ENCODE data around the gene PEBP1.

DNA sequence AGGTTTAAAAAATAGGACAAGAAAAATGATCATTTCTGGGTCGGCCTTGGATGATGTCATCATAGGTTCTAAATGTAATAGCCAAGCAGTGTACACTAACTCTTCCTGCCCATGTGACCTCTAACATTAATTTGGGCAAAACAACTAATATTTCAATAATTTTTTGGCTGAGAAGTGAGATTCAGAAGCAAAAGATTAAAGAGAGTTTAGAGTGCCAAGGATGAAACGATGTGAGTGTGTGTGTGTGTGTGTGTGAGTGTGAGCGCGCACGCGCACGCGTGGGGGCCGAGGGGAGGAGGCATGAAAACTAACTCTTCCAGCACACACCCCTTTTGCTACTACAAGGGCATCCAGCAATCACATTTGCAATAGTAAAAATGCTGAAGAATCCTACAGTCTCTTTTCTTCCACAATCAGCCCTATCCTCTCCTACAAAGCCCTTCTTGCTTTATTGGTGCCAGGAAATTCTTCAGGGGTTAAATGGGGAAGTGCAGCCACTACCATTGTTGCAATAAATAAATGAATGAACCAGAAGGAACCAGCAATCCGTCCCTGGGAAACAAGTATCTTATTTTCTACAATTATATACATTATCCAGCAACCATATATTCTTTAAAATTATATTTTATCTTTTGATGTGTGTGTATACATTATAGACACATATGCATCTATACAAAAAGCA is 52.9 kb downstream of the PEBP1 start:
- TF ChIP-seq, protein P1, sequence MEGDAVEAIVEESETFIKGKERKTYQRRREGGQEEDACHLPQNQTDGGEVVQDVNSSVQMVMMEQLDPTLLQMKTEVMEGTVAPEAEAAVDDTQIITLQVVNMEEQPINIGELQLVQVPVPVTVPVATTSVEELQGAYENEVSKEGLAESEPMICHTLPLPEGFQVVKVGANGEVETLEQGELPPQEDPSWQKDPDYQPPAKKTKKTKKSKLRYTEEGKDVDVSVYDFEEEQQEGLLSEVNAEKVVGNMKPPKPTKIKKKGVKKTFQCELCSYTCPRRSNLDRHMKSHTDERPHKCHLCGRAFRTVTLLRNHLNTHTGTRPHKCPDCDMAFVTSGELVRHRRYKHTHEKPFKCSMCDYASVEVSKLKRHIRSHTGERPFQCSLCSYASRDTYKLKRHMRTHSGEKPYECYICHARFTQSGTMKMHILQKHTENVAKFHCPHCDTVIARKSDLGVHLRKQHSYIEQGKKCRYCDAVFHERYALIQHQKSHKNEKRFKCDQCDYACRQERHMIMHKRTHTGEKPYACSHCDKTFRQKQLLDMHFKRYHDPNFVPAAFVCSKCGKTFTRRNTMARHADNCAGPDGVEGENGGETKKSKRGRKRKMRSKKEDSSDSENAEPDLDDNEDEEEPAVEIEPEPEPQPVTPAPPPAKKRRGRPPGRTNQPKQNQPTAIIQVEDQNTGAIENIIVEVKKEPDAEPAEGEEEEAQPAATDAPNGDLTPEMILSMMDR (IDR thresholded peaks at IDR 0.05), result no peak
- no peak for TF ChIP-seq POLR2A (IDR thresholded peaks at IDR 0.05)

Data from right lobe of liver (tissue), 4 donors.